ENCODE data around the gene AUNIP.

The AUNIP gene

DNA sequence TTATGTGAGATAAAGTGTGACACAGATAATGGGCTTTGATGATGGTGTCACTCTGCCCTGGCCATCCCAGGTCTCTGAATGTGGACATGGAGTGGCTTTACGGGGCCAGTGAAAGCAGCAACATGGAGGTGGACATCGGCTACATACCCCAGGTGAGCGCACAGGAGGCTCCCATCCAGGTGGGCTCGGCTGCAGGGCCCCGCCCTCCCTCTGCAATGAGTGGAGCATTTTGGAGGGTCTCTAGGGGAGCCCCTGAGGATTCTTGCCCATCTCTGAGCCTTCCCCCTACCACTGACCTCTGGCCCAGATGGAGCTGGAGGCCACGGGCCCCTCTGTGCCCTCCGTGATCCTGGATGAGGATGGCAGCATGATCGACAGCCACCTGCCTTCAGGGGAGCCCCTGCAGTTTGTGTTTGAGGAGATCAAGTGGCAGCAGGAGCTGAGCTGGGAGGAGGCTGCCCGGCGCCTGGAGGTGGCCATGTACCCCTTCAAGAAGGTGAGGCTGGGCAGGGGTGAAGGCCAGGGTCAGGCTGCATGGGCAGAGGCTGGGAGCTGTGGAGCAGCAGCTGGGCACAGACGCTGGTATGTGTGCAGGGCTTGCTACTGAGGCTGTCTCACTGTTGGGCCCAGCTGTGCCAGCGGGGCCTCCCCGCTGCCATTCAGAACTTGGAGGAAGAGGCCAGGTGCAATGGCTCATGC, 47.7 kb downstream of the AUNIP start:
- no peak overlapping the region for H3K4me3 Mint-ChIP-seq
- H3K27ac Mint-ChIP-seq = no peak overlapping the region
- no peak for DNase-seq

DNA sequence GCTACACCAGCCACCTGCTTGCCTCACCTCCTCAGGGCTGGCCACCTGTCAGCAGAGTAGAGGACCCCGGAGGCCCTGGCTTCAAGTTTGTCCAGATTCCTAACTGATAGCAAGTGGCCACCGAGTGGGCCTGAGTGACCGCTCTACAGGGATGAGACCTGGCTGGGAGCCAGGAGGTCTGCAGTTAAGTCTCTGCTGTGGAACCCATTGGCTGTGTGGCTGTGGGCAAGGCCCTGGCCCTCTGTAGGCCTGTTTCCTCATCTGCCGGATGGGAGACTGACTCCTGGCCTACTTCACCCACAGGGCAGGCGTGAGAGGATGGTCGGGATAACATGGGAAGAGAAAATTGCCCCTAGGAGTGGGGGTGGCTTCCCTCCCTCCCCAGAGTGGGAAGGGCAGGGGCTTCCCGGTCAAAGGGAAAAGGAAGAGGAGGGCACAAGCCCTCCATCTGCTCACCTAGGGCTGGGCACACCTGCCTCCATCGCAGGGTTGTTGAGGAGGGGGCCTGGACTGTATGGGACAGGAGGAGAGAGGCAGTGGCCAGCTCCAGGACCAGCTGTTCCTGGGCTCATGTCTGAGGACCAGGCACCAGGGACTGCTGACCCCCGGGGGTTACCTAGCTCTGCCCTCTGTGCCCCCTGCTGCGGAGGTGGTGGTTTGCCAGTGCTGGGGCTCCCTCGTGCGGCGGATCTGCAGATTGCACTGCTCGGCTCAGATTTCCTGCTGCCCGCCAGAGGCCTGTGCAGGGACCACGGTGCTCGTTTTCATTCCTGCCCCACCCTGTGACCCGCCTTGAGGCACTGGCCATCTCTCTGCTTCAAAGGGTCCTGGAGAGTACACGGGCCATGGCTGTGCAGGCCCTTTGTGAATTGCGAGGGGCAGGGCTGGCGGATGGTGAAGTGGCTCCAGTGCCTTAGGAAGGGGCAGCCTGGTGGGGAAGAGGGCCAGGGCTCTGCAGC, 48.6 kb downstream of the AUNIP start:
- peaks cover 9% of the 10 kb centered on the region for H3K4me1 Mint-ChIP-seq
- peaks cover 3% of the 10 kb centered on the region for H3K27me3 Mint-ChIP-seq (ENCODE audit: low read depth, poor library complexity)
- no peak overlapping the region for H3K27ac Mint-ChIP-seq
- DNase-seq = peak; percentile 93
- H3K9me3 Mint-ChIP-seq = no peaks in the 10 kb centered on the region
- H3K4me3 Mint-ChIP-seq = no peak overlapping the region
- peaks cover 12% of the 10 kb centered on the region for H3K36me3 Mint-ChIP-seq (ENCODE audit: low read depth)
- TF ChIP-seq, protein P1, sequence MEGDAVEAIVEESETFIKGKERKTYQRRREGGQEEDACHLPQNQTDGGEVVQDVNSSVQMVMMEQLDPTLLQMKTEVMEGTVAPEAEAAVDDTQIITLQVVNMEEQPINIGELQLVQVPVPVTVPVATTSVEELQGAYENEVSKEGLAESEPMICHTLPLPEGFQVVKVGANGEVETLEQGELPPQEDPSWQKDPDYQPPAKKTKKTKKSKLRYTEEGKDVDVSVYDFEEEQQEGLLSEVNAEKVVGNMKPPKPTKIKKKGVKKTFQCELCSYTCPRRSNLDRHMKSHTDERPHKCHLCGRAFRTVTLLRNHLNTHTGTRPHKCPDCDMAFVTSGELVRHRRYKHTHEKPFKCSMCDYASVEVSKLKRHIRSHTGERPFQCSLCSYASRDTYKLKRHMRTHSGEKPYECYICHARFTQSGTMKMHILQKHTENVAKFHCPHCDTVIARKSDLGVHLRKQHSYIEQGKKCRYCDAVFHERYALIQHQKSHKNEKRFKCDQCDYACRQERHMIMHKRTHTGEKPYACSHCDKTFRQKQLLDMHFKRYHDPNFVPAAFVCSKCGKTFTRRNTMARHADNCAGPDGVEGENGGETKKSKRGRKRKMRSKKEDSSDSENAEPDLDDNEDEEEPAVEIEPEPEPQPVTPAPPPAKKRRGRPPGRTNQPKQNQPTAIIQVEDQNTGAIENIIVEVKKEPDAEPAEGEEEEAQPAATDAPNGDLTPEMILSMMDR (IDR thresholded peaks at IDR 0.05) = peak; percentile 88

More for the DNA sequence above, 47.7 kb downstream of the AUNIP start:
- Mint-ChIP-seq H3K27me3 (ENCODE audit: low read depth, poor library complexity) (peaks cover 3% of the 10 kb centered on the region), H3K36me3 (ENCODE audit: low read depth) (peaks cover 4% of the 10 kb centered on the region), H3K4me1 (peaks cover 5% of the 10 kb centered on the region), H3K9me3 (no peaks in the 10 kb centered on the region)
- TF ChIP-seq, protein P1 (IDR thresholded peaks at IDR 0.05) = no peak

DNA sequence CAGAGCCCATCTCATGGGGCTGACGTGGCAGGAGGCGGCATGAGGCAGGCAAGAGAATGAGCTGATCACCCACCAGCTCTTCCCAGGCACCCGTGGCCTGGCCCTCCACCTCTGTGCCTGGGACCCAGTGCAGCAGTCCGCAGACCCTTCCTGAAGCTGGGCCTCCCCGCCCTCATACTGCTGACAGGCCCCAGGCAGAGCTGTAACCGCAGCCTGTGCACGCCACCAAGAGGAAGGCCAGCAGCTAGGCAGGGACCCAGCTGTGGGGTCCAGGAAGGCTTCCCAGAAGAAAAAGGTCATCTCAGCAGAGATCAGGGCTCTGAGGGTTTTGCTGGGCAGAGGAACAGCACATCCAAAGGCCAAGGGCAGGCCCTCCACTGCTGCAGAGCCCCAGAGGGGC, 49.3 kb downstream of the AUNIP start:
- H3K9me3 Mint-ChIP-seq = no peaks in the 10 kb centered on the region
- H3K36me3 Mint-ChIP-seq (ENCODE audit: low read depth) = peaks cover 18% of the 10 kb centered on the region

DNA sequence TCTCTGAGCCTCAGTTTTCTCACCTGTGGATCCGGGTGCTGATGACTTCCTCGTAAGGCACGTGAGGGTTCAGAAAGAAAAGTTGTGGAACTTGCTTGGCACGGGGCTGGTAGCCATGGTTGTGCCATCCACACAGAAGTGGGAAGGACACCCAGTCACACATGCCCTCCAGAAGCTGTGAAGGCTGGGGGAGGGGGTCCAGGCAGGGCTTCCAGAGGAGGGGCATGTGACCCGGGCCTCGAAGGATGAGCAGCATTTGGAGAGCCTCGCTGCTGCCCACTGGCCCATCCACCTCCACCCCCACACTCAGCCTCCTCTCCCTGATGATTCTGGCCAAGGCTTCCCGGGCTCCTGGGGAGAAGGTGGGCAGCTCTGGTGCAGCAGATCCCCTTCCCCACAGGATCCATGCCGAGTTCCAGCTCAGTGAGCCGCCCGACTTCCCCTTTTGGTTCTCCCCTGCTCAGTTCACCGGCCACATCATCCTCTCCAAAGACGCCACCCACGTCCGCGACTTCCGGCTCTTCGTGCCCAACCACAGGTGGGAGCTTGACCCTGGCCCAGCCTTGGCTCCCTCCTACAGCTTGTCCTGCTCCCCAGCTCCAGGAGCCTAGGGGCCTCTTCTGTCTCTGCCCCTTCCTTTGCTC, 49.9 kb downstream of the AUNIP start:
- no peak overlapping the region for H3K4me3 Mint-ChIP-seq
- H3K27ac Mint-ChIP-seq = no peak overlapping the region
- peaks cover 21% of the 10 kb centered on the region for H3K4me1 Mint-ChIP-seq
- DNase-seq = no peak
- H3K9me3 Mint-ChIP-seq = no peaks in the 10 kb centered on the region
- H3K36me3 Mint-ChIP-seq (ENCODE audit: low read depth) = peaks cover 18% of the 10 kb centered on the region
- peaks cover 3% of the 10 kb centered on the region for H3K27me3 Mint-ChIP-seq (ENCODE audit: low read depth, poor library complexity)
- TF ChIP-seq, protein P1 (IDR thresholded peaks at IDR 0.05) = no peak

More for the DNA sequence above, 49.3 kb downstream of the AUNIP start:
- no peak for DNase-seq
- no peak overlapping the region for H3K4me3 Mint-ChIP-seq
- peaks cover 3% of the 10 kb centered on the region for H3K27me3 Mint-ChIP-seq (ENCODE audit: low read depth, poor library complexity)
- peaks cover 16% of the 10 kb centered on the region for H3K4me1 Mint-ChIP-seq
- no peak overlapping the region for H3K27ac Mint-ChIP-seq
- TF ChIP-seq, protein P1 (IDR thresholded peaks at IDR 0.05) = no peak

DNA sequence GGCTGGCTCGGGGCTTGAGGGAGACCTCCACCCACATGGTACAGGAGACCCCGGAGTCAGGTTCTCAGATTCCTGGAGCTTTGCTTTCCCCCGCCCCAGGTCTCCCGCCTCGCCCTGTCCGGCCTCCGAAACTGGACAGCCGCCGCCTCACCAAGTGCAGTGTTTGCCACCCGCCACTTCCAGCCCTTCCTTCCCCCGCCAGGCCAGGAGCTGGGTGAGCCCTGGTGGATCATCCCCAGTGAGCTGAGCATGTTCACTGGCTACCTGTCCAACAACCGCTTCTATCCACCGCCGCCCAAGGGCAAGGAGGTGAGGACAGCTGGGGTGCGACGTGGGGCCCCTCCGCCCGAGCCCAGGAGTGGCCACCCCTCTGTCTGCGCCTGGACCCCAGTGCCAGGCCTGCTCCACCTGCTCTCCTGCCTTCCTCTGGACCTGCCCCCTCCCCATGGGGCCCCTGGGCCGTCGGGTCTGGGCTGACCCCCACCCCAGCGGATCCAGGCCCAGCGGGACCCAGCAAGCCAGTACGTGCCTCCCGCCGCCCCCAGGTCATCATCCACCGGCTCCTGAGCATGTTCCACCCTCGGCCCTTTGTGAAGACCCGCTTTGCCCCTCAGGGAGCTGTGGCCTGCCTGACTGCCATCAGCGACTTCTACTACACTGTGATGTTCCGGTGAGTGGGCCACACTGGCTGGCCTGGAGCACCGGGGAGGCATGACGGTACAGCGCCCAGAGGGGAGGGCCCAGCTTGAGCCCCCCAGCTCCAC, 50.6 kb downstream of the AUNIP start:
- Mint-ChIP-seq H3K27me3 (ENCODE audit: low read depth, poor library complexity) (peaks cover 3% of the 10 kb centered on the region), H3K4me3 (no peak overlapping the region), H3K9me3 (no peaks in the 10 kb centered on the region), H3K4me1 (peaks cover 28% of the 10 kb centered on the region), H3K36me3 (ENCODE audit: low read depth) (peaks cover 18% of the 10 kb centered on the region), H3K27ac (no peak overlapping the region)
- TF ChIP-seq, protein P1 (IDR thresholded peaks at IDR 0.05) = no peak
- no peak for DNase-seq

All from nephron progenitor cell (in vitro differentiated cells).